ENCODE data around the gene RPL18.

The RPL18 gene

DNA sequence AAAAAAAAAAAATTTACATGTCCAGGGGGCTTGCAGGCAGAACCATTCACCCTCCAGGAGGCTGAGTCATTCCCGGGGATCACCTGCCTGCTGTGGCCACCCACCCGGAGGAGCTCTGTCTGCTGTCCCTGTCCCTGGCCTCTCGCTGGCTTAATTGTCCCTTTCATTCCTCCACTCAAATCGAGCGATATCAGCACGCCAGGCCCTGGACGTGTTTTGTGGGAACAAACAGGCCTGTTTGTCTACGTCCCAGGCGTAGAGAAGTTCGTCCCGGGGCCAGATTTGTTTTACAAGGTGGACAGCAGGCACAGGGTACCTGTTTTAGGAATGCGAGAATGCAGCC lies 45.8 kb downstream of the RPL18 start:
- TF ChIP-seq, protein P1, sequence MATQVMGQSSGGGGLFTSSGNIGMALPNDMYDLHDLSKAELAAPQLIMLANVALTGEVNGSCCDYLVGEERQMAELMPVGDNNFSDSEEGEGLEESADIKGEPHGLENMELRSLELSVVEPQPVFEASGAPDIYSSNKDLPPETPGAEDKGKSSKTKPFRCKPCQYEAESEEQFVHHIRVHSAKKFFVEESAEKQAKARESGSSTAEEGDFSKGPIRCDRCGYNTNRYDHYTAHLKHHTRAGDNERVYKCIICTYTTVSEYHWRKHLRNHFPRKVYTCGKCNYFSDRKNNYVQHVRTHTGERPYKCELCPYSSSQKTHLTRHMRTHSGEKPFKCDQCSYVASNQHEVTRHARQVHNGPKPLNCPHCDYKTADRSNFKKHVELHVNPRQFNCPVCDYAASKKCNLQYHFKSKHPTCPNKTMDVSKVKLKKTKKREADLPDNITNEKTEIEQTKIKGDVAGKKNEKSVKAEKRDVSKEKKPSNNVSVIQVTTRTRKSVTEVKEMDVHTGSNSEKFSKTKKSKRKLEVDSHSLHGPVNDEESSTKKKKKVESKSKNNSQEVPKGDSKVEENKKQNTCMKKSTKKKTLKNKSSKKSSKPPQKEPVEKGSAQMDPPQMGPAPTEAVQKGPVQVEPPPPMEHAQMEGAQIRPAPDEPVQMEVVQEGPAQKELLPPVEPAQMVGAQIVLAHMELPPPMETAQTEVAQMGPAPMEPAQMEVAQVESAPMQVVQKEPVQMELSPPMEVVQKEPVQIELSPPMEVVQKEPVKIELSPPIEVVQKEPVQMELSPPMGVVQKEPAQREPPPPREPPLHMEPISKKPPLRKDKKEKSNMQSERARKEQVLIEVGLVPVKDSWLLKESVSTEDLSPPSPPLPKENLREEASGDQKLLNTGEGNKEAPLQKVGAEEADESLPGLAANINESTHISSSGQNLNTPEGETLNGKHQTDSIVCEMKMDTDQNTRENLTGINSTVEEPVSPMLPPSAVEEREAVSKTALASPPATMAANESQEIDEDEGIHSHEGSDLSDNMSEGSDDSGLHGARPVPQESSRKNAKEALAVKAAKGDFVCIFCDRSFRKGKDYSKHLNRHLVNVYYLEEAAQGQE (IDR thresholded peaks at IDR 0.05; ENCODE audit: insufficient read depth in 1 of 2, low read depth in 2 of 2, low read length in 2 of 2), result no peak
- TF ChIP-seq POLR2AphosphoS5 (IDR thresholded peaks at IDR 0.05; ENCODE audit: low read depth, low read length), result no peak
- no peak for TF ChIP-seq TAF1 (IDR thresholded peaks at IDR 0.05; ENCODE audit: borderline replicate concordance, insufficient read depth, low read length)
- no peak for TF ChIP-seq FOXP2 (optimal IDR thresholded peaks at IDR 0.05; ENCODE audit: borderline replicate concordance, extremely low read depth, extremely low read length, insufficient read depth)
- no peak for TF ChIP-seq SIN3A (IDR thresholded peaks at IDR 0.05; ENCODE audit: borderline replicate concordance, insufficient read depth, low read length)

DNA sequence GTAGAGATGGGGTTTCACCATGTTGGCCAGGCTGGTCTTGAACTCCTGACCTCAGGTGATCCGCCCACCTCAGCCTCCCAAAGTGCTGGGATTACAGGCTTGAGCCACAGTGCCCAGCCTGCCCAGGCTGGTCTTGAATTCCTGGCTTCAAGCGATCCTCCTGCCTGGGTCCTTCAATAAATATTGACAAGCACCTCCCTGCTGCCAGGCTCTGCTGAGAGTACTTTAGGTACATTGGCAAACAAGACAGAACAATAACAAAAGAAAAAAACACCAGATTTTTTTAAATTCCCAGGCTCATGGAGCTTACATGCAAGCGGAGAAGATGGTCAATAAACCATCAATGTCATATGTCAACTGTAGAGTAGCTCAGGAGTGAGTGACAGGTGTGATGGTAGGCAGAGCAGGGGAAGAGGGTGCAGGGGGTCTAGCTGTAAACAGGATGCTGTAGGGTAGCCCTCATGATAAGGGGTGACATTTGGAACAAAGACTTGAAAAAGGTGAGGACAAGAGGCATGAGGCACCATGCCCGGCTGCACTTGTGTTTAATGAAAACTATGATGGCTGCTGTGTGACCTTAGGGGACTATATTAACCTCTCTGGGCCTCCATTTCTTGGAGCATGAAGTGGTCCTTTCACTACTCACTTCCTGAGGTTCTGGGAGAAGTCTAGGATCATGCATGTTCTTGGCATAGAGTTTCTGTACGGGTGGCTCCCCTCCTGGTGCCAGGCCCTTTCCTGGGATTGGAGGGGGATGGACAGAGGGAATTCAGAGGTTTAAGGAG lies 47.4 kb downstream of the RPL18 start:
- no peak for TF ChIP-seq FOXP2 (optimal IDR thresholded peaks at IDR 0.05; ENCODE audit: borderline replicate concordance, extremely low read depth, extremely low read length, insufficient read depth)
- no peak for TF ChIP-seq TAF1 (IDR thresholded peaks at IDR 0.05; ENCODE audit: borderline replicate concordance, insufficient read depth, low read length)
- TF ChIP-seq POLR2AphosphoS5 (IDR thresholded peaks at IDR 0.05; ENCODE audit: low read depth, low read length), result no peak
- no peak for TF ChIP-seq SIN3A (IDR thresholded peaks at IDR 0.05; ENCODE audit: borderline replicate concordance, insufficient read depth, low read length)
- TF ChIP-seq, protein P1 (IDR thresholded peaks at IDR 0.05; ENCODE audit: insufficient read depth in 1 of 2, low read depth in 2 of 2, low read length in 2 of 2), result no peak

DNA sequence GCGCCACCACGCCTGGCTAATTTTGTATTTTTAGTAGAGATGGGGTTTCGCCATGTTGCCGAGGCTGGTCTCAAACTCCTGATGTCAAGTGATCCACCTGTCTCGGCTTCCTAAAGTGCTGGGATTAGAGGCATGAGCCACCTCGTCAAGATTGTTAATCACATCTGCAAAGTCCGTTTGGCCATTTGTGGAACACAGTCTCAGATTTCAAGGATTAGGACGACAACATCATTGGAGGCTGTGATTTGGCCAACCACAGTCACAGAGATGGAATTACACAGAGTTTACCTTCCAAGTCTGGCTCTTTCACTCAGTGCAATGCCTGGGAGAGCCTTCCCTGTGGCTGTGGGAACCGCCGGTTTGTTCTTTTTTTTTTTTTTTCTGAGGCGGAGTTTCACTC lies 49.2 kb downstream of the RPL18 start:
- TF ChIP-seq POLR2AphosphoS5 (IDR thresholded peaks at IDR 0.05; ENCODE audit: low read depth, low read length) (no peak), TAF1 (IDR thresholded peaks at IDR 0.05; ENCODE audit: borderline replicate concordance, insufficient read depth, low read length) (no peak), FOXP2 (optimal IDR thresholded peaks at IDR 0.05; ENCODE audit: borderline replicate concordance, extremely low read depth, extremely low read length, insufficient read depth) (no peak), SIN3A (IDR thresholded peaks at IDR 0.05; ENCODE audit: borderline replicate concordance, insufficient read depth, low read length) (no peak)
- TF ChIP-seq, protein P1 (IDR thresholded peaks at IDR 0.05; ENCODE audit: insufficient read depth in 1 of 2, low read depth in 2 of 2, low read length in 2 of 2), result no peak

DNA sequence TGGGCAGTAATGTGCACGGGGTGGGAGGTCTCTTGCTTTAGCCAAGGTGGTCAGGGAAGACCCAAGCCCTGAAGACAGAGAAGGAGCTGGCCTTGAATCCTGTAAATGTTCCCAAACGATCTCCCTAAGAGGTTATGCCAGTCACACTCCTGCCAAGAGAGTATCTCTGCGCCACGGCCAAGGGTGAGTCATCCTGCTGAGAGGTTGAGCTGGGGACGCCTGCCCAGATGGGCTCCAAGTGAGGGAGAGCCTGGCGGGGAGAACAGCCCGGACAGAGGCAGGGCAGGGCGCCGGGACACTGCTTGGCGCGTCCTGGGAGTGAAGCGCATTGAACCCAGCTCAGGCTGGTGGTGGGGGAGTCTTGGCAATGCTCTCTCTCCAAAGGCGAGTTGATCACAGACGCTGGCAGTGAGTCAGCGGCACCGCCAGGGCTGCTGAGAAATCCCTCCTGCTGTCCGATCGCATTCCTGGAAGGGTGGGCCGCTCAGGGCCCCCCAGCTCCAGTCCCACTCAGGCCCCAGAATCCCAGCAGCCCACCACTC lies 50.6 kb downstream of the RPL18 start:
- TF ChIP-seq SIN3A (IDR thresholded peaks at IDR 0.05; ENCODE audit: borderline replicate concordance, insufficient read depth, low read length) (no peak), TAF1 (IDR thresholded peaks at IDR 0.05; ENCODE audit: borderline replicate concordance, insufficient read depth, low read length) (no peak), POLR2AphosphoS5 (IDR thresholded peaks at IDR 0.05; ENCODE audit: low read depth, low read length) (no peak), FOXP2 (optimal IDR thresholded peaks at IDR 0.05; ENCODE audit: borderline replicate concordance, extremely low read depth, extremely low read length, insufficient read depth) (no peak)
- TF ChIP-seq, protein P1 (IDR thresholded peaks at IDR 0.05; ENCODE audit: insufficient read depth in 1 of 2, low read depth in 2 of 2, low read length in 2 of 2), result no peak
